Measurements from ENCODE around the gene INTS11.

The INTS11 gene

GRCh38 chr1:1262758-1263157 is 61.7 kb downstream of the INTS11 start:
- DNase-seq (ENCODE audit: low spot score) (no peak), FAIRE-seq (no peak)

DNA sequence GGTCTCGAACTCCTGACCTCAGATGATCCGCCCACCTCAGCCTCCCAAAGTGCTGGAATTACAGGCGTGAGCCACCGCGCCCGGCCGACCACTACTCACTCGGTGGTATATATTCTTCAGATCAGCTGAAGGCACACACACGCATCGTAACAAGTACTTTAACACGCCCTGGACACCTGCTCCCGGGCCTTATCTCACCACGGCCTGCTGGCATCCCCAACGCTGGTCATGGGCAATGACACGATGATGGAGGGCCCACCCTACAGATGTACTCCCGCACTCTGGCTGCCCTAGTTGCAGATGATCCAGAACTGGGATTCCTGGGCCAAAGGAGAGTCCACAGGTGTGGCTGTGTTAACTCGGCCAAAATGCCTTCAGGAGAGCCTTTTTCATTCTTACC is 62.4 kb downstream of the INTS11 start:
- no peak for DNase-seq (ENCODE audit: low spot score)
- no peak for FAIRE-seq

Measured in urothelium cell line (cell line).